ENCODE results near the gene STAC2. TPM values are rescaled to one million over a fixed set of nuclear protein-coding genes. Genes with fewer than 3 reads are reported as not detected.

Gene STAC2
- total RNA-seq, 6 experiments from 2014 or later = not detected

DNA sequence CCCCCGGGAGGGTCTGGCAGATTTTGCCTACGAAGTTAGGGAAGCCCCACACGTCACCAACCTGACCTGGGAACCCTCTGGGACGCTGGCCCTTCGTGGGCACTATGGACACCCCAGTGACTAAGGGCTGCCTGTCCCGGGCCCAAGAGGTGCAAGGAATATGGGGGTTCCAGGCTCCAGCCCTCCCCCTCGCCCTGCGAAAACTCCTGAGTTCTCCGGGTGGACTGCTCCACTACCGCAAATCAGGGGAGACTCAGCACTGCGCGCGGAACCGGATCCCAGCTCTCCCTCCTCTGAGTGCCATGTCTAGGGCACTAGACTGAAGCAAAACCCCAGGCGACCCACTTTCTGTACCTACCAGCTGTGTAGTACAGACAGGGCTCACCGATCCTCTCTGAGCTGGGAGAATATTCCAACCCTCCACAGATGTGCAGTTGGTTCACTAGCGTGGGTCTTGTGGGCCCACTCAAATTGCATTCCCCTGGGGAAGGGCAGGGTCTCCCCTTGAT is 59.9 kb downstream of the STAC2 start, which contains the start of gene ARL5C:
TSS of gene ARL5C (minus strand) at position 321 of the 509 bp plus-strand sequence. CDS start 401 bp downstream, outside the sequence.
- peaks cover 27% of the 10 kb centered on the region for H3K4me1 Mint-ChIP-seq (ENCODE audit: low read depth)
- H3K9me3 Mint-ChIP-seq = peaks cover 7% of the 10 kb centered on the region; the same call in 1 of the 2 replicates
- peaks cover 26% of the 10 kb centered on the region for H3K27me3 Mint-ChIP-seq (ENCODE audit: insufficient read depth)
- DNase-seq = no peak
- peak within 1 kb of the TSS; percentile 79 for H3K4me3 Mint-ChIP-seq
- peaks cover 4% of the 10 kb centered on the region; the same call in 1 of the 2 replicates for H3K36me3 Mint-ChIP-seq (ENCODE audit: low read depth)
- peak within 1 kb of the TSS; percentile 9; the same call in 1 of the 2 replicates for H3K27ac Mint-ChIP-seq
- TF ChIP-seq, protein P1, sequence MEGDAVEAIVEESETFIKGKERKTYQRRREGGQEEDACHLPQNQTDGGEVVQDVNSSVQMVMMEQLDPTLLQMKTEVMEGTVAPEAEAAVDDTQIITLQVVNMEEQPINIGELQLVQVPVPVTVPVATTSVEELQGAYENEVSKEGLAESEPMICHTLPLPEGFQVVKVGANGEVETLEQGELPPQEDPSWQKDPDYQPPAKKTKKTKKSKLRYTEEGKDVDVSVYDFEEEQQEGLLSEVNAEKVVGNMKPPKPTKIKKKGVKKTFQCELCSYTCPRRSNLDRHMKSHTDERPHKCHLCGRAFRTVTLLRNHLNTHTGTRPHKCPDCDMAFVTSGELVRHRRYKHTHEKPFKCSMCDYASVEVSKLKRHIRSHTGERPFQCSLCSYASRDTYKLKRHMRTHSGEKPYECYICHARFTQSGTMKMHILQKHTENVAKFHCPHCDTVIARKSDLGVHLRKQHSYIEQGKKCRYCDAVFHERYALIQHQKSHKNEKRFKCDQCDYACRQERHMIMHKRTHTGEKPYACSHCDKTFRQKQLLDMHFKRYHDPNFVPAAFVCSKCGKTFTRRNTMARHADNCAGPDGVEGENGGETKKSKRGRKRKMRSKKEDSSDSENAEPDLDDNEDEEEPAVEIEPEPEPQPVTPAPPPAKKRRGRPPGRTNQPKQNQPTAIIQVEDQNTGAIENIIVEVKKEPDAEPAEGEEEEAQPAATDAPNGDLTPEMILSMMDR (IDR thresholded peaks at IDR 0.05) = no peak

DNA sequence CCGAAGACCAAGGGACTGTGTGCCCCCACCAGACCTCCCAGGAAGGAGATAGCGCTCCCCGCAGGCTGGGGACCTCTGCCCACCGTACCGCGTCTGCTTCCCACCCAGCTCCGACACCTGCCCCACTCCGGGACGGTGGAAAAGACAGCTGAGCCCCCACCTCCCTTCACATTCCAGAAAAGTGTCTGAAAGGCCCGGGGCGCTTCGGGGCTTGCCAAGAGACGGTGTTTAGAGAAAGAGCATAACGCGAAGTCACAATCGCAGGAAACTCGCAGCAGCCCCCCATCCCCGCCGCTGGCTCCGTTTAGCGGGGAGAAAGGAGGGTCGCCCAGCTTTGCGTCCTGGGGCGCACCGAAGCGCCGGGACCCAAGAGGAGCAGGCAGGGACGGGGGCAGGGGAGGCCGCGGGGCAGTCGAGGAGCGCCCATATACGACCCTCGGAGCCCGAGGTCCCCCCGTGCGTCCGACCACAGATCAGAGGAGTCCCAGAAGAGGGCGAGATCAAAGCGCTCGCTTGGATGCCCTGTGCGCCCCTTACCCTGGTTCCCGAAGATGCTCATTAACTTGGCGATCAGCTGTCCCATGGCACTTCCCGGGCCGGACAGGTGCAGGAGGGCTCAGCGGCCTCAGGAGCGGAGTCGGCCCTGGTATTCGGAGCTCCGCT is 60.4 kb downstream of the STAC2 start:
- H3K4me3 Mint-ChIP-seq = peak overlapping the region; percentile 79
- DNase-seq = no peak
- H3K9me3 Mint-ChIP-seq = peaks cover 7% of the 10 kb centered on the region; the same call in 1 of the 2 replicates
- H3K27me3 Mint-ChIP-seq (ENCODE audit: insufficient read depth) = peaks cover 26% of the 10 kb centered on the region
- H3K36me3 Mint-ChIP-seq (ENCODE audit: low read depth) = peaks cover 4% of the 10 kb centered on the region; the same call in 1 of the 2 replicates
- TF ChIP-seq, protein P1 (IDR thresholded peaks at IDR 0.05) = no peak
- peaks cover 27% of the 10 kb centered on the region for H3K4me1 Mint-ChIP-seq (ENCODE audit: low read depth)
- peak overlapping the region; percentile 9; the same call in 1 of the 2 replicates for H3K27ac Mint-ChIP-seq

- Mint-ChIP-seq H3K9me3 (peaks cover 7% of the 10 kb centered on the region; the same call in 1 of the 2 replicates), H3K36me3 (ENCODE audit: low read depth) (peaks cover 4% of the 10 kb centered on the region; the same call in 1 of the 2 replicates), H3K27ac (peak overlapping the region; percentile 9; the same call in 1 of the 2 replicates), H3K4me1 (ENCODE audit: low read depth) (peaks cover 27% of the 10 kb centered on the region), H3K27me3 (ENCODE audit: insufficient read depth) (peaks cover 24% of the 10 kb centered on the region), H3K4me3 (peak overlapping the region; percentile 79)
- TF ChIP-seq, protein P1 (IDR thresholded peaks at IDR 0.05) = peak; percentile 85
- DNase-seq = peak; percentile 95
Measured at GRCh38 chr17:39164675-39165143, 61.0 kb downstream of the STAC2 start.

- peaks cover 13% of the 10 kb centered on the region for H3K27me3 Mint-ChIP-seq (ENCODE audit: insufficient read depth)
- H3K4me1 Mint-ChIP-seq (ENCODE audit: low read depth) = peaks cover 21% of the 10 kb centered on the region
- H3K36me3 Mint-ChIP-seq (ENCODE audit: low read depth) = no peaks in the 10 kb centered on the region
- H3K9me3 Mint-ChIP-seq = no peaks in the 10 kb centered on the region
- no peak overlapping the region for H3K27ac Mint-ChIP-seq
- no peak overlapping the region for H3K4me3 Mint-ChIP-seq
- DNase-seq = no peak
- TF ChIP-seq, protein P1 (IDR thresholded peaks at IDR 0.05) = no peak
Measured at GRCh38 chr17:39161962-39162361, 63.8 kb downstream of the STAC2 start.

Other genes starting within 250 kb of the STAC2 start
- gene PLXDC1, start 74.3 kb downstream of the STAC2 start, total RNA-seq (2021; fragmentation: NEBNext Ultra II Directional; extraction: Animal tissue kit (Norgen Biotek cat#: 25700)) = 1 to 10 TPM in 2 of 6 experiments, under 1 TPM in 4; 0.20 to 2.2 (median 0.69) TPM
- gene ARL5C, start 59.8 kb downstream of the STAC2 start, total RNA-seq (2021; fragmentation: NEBNext Ultra II Directional; extraction: Animal tissue kit (Norgen Biotek cat#: 25700)) = not detected
- gene CACNB1, start 28.3 kb downstream of the STAC2 start, total RNA-seq (2021; fragmentation: NEBNext Ultra II Directional; extraction: Animal tissue kit (Norgen Biotek cat#: 25700)) = 1 to 10 TPM; 5.1 to 7.0 (median 6.1) TPM
- gene RPL19, start 25.7 kb downstream of the STAC2 start, total RNA-seq (2021; fragmentation: NEBNext Ultra II Directional; extraction: Animal tissue kit (Norgen Biotek cat#: 25700)) = 1,000 to 10,000 TPM; 1,574 to 1,911 (median 1,762) TPM
- 10 to 100 TPM; 13.4 to 19.5 (median 15.7) TPM for gene FBXL20, start 175.7 kb upstream of the STAC2 start, total RNA-seq (2021; fragmentation: NEBNext Ultra II Directional; extraction: Animal tissue kit (Norgen Biotek cat#: 25700))
- 10 to 100 TPM; 35.7 to 40.8 (median 38.5) TPM for gene MED1, start 225.3 kb upstream of the STAC2 start, total RNA-seq (2021; fragmentation: NEBNext Ultra II Directional; extraction: Animal tissue kit (Norgen Biotek cat#: 25700))
- 10 to 100 TPM; 42.2 to 48.5 (median 44.1) TPM for gene CDK12, start 235.5 kb upstream of the STAC2 start, total RNA-seq (2021; fragmentation: NEBNext Ultra II Directional; extraction: Animal tissue kit (Norgen Biotek cat#: 25700))

Data from HFFc6 (cell line).